Measurements from ENCODE around the gene SYTL3. TPM values are rescaled to one million over a fixed set of nuclear protein-coding genes. Genes with fewer than 3 reads are reported as not detected.
"Not testable (repeated sequence)": the region's sequence is repeated elsewhere in the genome, so short reads cannot be mapped to it uniquely, and the experiment has no call there.

The SYTL3 gene
- total and polyA plus RNA-seq, 3 donors from 2014 or later: 7.0 to 11.0 (median 10.2) TPM

GRCh38 chr6:158688860-158689259, 39.0 kb downstream of the SYTL3 start:
- no peak for DNase-seq
- Histone ChIP-seq H3K4me3 (no peak overlapping the region), H3K4me1 (no peaks in the 10 kb centered on the region), H3K27ac (no peak overlapping the region), H3K9me3 (no peaks in the 10 kb centered on the region), H3K27me3 (no peaks in the 10 kb centered on the region), H3K36me3 (ENCODE audit: low read depth, missing control alignments) (no peaks in the 10 kb centered on the region)
- WGBS, 2 donors: 84 to 87% methylated on average over 1 of the region's 1 CpG
- TF ChIP-seq CTCF (IDR thresholded peaks at IDR 0.05) (no peak), POLR2A (IDR thresholded peaks at IDR 0.05) (no peak)
- intact Hi-C loops (cut with DNase I; ENCODE audit: low total_unique reads): no loop called here

- Histone ChIP-seq H3K4me3 (no peak overlapping the region), H3K36me3 (ENCODE audit: low read depth, missing control alignments) (no peaks in the 10 kb centered on the region), H3K4me1 (no peaks in the 10 kb centered on the region), H3K27me3 (no peaks in the 10 kb centered on the region), H3K9me3 (no peaks in the 10 kb centered on the region), H3K27ac (no peak overlapping the region)
- WGBS, 2 donors: 82 to 89% methylated on average over 3 of the region's 3 CpGs
- no peak for TF ChIP-seq CTCF (IDR thresholded peaks at IDR 0.05)
- TF ChIP-seq POLR2A (IDR thresholded peaks at IDR 0.05): no peak
- DNase-seq: no peak
- intact Hi-C loops (cut with DNase I; ENCODE audit: low total_unique reads): no loop called here
Measured at GRCh38 chr6:158694913-158695312, 45.1 kb downstream of the SYTL3 start.

- no peak overlapping the region for H3K4me3 ChIP-seq
- no peaks in the 10 kb centered on the region for H3K36me3 ChIP-seq (ENCODE audit: low read depth, missing control alignments)
- H3K9me3 ChIP-seq: no peaks in the 10 kb centered on the region
- H3K27me3 ChIP-seq: no peaks in the 10 kb centered on the region
- H3K27ac ChIP-seq: no peak overlapping the region
- no peaks in the 10 kb centered on the region for H3K4me1 ChIP-seq
- TF ChIP-seq CTCF (IDR thresholded peaks at IDR 0.05) (no peak), POLR2A (IDR thresholded peaks at IDR 0.05) (no peak)
- no peak for DNase-seq
- intact Hi-C loops (cut with DNase I; ENCODE audit: low total_unique reads): no loop called here
- 60 to 89% methylated on average over 2 of the region's 2 CpGs for WGBS, 2 donors
Measured at GRCh38 chr6:158697811-158698210, 48.0 kb downstream of the SYTL3 start.

- Histone ChIP-seq H3K27me3 (no peaks in the 10 kb centered on the region), H3K9me3 (no peaks in the 10 kb centered on the region), H3K36me3 (ENCODE audit: low read depth, missing control alignments) (no peaks in the 10 kb centered on the region), H3K27ac (no peak overlapping the region), H3K4me3 (no peak overlapping the region), H3K4me1 (peaks cover 2% of the 10 kb centered on the region)
- intact Hi-C loops (cut with DNase I; ENCODE audit: low total_unique reads): no loop called here
- no peak for DNase-seq
- TF ChIP-seq POLR2A (IDR thresholded peaks at IDR 0.05) (no peak), CTCF (IDR thresholded peaks at IDR 0.05) (no peak)
- 93 to 94% methylated on average over 7 to 8 of the region's 8 CpGs for WGBS, 2 donors
Measured at GRCh38 chr6:158698931-158699330, 49.1 kb downstream of the SYTL3 start.

GRCh38 chr6:158701268-158701667, 51.4 kb downstream of the SYTL3 start:
- H3K36me3 ChIP-seq (ENCODE audit: low read depth, missing control alignments); H3K27me3 ChIP-seq; DNase-seq; H3K4me3 ChIP-seq; H3K9me3 ChIP-seq; H3K27ac ChIP-seq: not testable (repeated sequence)
- WGBS, 2 donors: 93 to 94% methylated on average over 3 of the region's 3 CpGs
- H3K4me1 ChIP-seq: peaks cover 20% of the 10 kb centered on the region
- intact Hi-C loops (cut with DNase I; ENCODE audit: low total_unique reads): loop anchor here (10.0 kb wide), 1 partner anchor 114 kb away; the partner anchor contains the start of gene EZR
